OCI-LY3 (cell line): Measurements from ENCODE around the gene CDKL2.

Source experiments
- H2AFZ ChIP-seq: fragments of 200-600, 300-600 bp; shearing (Covaris generic); 2 replicates; pipeline ENCODE4 v1.6.0; 2014; ENCODE audit warnings: antibody characterized with exemption, low read depth, low read length
- H3K27ac ChIP-seq: fragments of 200-600, 300-600 bp; sonication (generic); 2 replicates; pipeline ENCODE4 v1.5.1; 2014; ENCODE audit warnings: mild to moderate bottlenecking, low read length, moderate library complexity, mixed read lengths
- H3K27me3 ChIP-seq: fragments of 200-600, 300-600 bp; sonication (generic); 2 replicates; pipeline ENCODE4 v1.6.1; 2014; ENCODE audit warnings: low read depth, low read length, mixed read lengths
- H3K36me3 ChIP-seq: fragments of 200-600, 300-600 bp; sonication (generic); replicated peaks from 2 replicates; pipeline ENCODE3; 2014; ENCODE audit warnings: low read depth, low read length, mixed read lengths
- H3K4me1 ChIP-seq: fragments of 300-600, 200-600 bp; sonication (generic); 2 replicates; pipeline ENCODE4 v1.6.1; 2014; ENCODE audit warnings: low read length, mixed read lengths
- H3K4me2 ChIP-seq: fragments of 200-600, 300-600 bp; sonication (generic); 2 replicates; pipeline ENCODE4 v1.6.1; 2014; ENCODE audit warnings: low read length, mixed read lengths
- H3K4me3 ChIP-seq: fragments of 300-600, 200-600 bp; sonication (generic); 2 replicates; pipeline ENCODE4 v1.5.1; 2014; ENCODE audit warnings: antibody characterized with exemption, mild to moderate bottlenecking, low read length, moderate library complexity
- H3K79me2 ChIP-seq: fragments of 300-600, 200-600 bp; shearing (Covaris generic); 2 replicates; pipeline ENCODE4 v1.6.1; 2014; ENCODE audit warnings: mild to moderate bottlenecking, low read length, mixed read lengths
- H3K9ac ChIP-seq: fragments of 300-600, 200-600 bp; shearing (Covaris generic); 2 replicates; pipeline ENCODE4 v1.6.0; 2014; ENCODE audit warnings: mild to moderate bottlenecking, low read length, moderate library complexity
- H3K9me3 ChIP-seq: fragments of 200-600, 300-600 bp; shearing (Covaris generic); 2 replicates; pipeline ENCODE4 v1.6.1; 2014; ENCODE audit warnings: low read length, mixed read lengths; ENCODE audit not compliant: insufficient read depth
- H4K20me1 ChIP-seq: fragments of 200-600, 300-600 bp; sonication (generic); 2 replicates; pipeline ENCODE4 v1.6.1; 2016; ENCODE audit warnings: low read length, mixed read lengths; ENCODE audit not compliant: insufficient read depth
- CTCF ChIP-seq: fragments of 200-600, 300-600 bp; sonication (generic); IDR thresholded peaks from 2 replicates; pipeline ENCODE4 v1.5.1; 2014; ENCODE audit warnings: antibody characterized with exemption, low read length, low read depth
- EZH2phosphoT487 ChIP-seq: fragments of 200-600 bp; shearing (Covaris generic); IDR thresholded peaks from 2 replicates; pipeline ENCODE4 v1.6.1; 2018; ENCODE audit warnings: antibody characterized with exemption, mixed run types, low read depth

CDKL2 gene

GRCh38 chr4:75605928-75606327 lies 24.4 kb downstream of the CDKL2 start:
- no peak overlapping the region for H3K4me2 ChIP-seq

GRCh38 chr4:75599647-75600046 lies 30.7 kb downstream of the CDKL2 start:
- H2AFZ ChIP-seq: no peak overlapping the region
- no peaks in the 10 kb centered on the region for H3K27me3 ChIP-seq
- no peak overlapping the region for H3K4me2 ChIP-seq
- H3K4me3 ChIP-seq: no peak overlapping the region
- H3K9me3 ChIP-seq: no peaks in the 10 kb centered on the region
- no peak overlapping the region for H3K27ac ChIP-seq
- no peaks in the 10 kb centered on the region for H4K20me1 ChIP-seq
- no peak for TF ChIP-seq CTCF
- TF ChIP-seq EZH2phosphoT487: no peak
- H3K9ac ChIP-seq: no peak overlapping the region
- no peaks in the 10 kb centered on the region for H3K79me2 ChIP-seq
- H3K4me1 ChIP-seq: no peaks in the 10 kb centered on the region
- no peaks in the 10 kb centered on the region for H3K36me3 ChIP-seq

More at GRCh38 chr4:75605928-75606327, 24.4 kb downstream of the CDKL2 start:
- Histone ChIP-seq H2AFZ (no peak overlapping the region), H3K36me3 (no peaks in the 10 kb centered on the region), H3K4me3 (no peak overlapping the region), H3K27me3 (no peaks in the 10 kb centered on the region), H3K27ac (no peak overlapping the region), H3K79me2 (no peaks in the 10 kb centered on the region), H3K4me1 (no peaks in the 10 kb centered on the region), H3K9me3 (no peaks in the 10 kb centered on the region), H3K9ac (no peak overlapping the region), H4K20me1 (no peaks in the 10 kb centered on the region)
- TF ChIP-seq EZH2phosphoT487 (no peak), CTCF (no peak)

GRCh38 chr4:75598390-75598789 lies 31.9 kb downstream of the CDKL2 start:
- Histone ChIP-seq H3K9ac (no peak overlapping the region), H4K20me1 (no peaks in the 10 kb centered on the region), H3K4me1 (no peaks in the 10 kb centered on the region), H3K4me3 (no peak overlapping the region), H3K36me3 (no peaks in the 10 kb centered on the region), H3K27me3 (no peaks in the 10 kb centered on the region), H2AFZ (no peak overlapping the region), H3K79me2 (no peaks in the 10 kb centered on the region), H3K9me3 (no peaks in the 10 kb centered on the region), H3K4me2 (no peak overlapping the region), H3K27ac (no peak overlapping the region)
- TF ChIP-seq EZH2phosphoT487 (no peak), CTCF (no peak)

- Histone ChIP-seq H3K27me3 (no peaks in the 10 kb centered on the region), H4K20me1 (no peaks in the 10 kb centered on the region), H3K4me1 (no peaks in the 10 kb centered on the region), H3K79me2 (no peaks in the 10 kb centered on the region), H3K4me2 (no peak overlapping the region), H3K9ac (no peak overlapping the region), H2AFZ (no peak overlapping the region), H3K9me3 (no peaks in the 10 kb centered on the region), H3K27ac (no peak overlapping the region), H3K36me3 (no peaks in the 10 kb centered on the region), H3K4me3 (no peak overlapping the region)
- TF ChIP-seq EZH2phosphoT487 (no peak), CTCF (no peak)
These were observed 34.3 kb downstream of the CDKL2 start for GRCh38 chr4:75596061-75596460.
